GM19467 (cell line): ENCODE data around the gene VCPKMT.

ENCODE experiments used
- ATAC-seq: cut with Tn5 transposase; IDR thresholded peaks from one replicate; pipeline ENCODE4 v1.9.1; 2021; ENCODE audit warnings: mild to moderate bottlenecking, moderate library complexity; ENCODE audit not compliant: unreplicated experiment

The VCPKMT gene

DNA sequence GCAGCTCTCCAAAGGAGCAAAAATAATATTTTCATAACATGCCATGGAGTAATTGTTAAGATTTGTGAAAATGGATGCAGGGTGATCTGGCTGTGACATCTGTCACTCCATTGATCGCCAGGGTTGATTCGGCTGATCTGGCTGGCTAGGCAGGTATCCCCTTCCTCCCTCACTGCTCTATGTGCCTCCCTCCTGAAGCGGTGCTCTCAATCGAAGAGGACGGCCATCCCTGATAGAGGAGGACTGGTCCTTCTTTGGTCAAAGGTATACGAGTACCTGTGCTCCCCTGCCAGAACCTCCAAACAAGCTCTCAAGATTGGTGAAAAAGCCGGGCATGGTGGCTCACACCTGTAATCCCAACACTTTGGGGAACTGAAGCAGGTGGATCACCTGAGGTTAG is 47.9 kb downstream of the VCPKMT start:
- ATAC-seq = no peak

GRCh38 chr14:50067723-50068495 is 48.5 kb downstream of the VCPKMT start:
- no peak for ATAC-seq

- ATAC-seq = no peak
Measured at GRCh38 chr14:50065583-50065982, 50.8 kb downstream of the VCPKMT start.

DNA sequence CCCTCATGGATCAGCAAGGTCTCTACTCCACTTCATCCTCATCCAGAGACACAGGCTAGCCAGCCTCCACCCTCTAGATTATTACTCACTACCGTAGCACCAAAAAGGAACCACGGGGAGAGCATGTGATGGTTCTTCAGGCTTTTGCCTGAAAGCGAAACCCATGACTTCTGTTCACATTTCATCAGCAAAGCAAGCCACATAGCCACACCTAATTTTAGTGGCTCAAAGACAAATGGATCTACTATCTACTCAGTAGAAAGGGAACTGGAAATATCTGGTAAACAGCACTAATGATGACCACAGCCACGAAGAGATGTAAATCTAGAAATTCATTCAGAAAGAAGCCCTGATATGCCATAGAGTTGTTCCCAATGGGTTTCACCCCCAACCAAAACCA is 51.4 kb downstream of the VCPKMT start:
- peak; percentile 55 for ATAC-seq

DNA sequence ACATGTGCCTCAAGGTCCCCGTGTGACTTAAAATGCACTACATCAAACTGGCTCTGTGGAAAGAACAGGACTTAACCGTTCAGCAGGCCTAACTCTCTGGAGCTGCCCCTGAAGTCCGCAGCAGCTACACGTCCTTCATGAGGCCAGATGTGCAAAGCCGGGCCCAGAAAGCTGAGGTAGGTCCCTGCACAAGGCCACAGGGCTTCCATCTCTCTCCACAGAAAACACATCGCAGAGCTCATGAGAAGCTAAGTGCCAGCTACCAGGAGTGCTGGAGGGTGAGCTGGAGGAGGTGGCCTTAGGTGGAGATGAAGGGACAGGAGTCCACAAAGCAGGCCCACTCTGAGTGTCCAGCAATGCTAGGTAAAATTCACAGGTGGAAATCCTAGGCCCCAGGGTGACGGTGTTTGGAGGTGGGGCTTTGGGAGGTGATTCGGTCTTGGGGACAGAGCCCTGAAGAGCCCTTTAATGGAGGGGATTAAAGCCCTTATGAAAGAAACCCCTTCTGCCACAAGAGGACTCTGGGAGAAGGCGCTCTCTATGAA is 52.4 kb downstream of the VCPKMT start:
- no peak for ATAC-seq

DNA sequence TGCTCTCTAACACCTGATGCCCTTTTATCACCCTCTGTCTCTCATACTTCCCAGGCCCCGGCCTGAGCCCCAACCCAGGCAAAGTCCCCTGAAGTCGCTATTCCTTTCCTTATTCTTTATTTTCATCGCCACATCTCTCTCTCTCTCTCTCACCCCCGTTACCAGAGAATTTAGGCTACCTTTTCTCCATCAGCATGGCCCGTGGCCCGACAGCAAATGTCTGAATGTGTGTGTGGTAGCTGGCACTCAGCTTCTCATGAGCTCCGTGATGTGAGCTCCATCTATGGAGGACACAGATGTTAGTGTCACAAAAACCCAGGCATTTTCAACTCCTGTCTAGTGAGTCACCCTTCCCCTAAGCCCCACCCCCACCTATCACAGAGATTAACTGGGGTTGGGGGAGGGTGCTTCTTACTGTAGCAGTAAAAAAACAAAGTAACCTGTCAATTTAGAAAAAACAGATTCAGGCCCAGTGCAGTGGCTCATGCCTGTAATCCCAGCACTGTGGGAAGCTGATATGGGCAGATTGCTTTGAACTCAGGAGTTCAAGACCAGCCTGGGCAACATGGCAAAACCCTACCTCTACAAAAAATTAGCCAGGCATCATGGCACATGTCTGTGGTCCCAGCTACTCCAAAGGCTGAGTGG is 53.8 kb downstream of the VCPKMT start:
- ATAC-seq = no peak

GRCh38 chr14:50061664-50062437 is 54.5 kb downstream of the VCPKMT start:
- peak; percentile 67 for ATAC-seq

DNA sequence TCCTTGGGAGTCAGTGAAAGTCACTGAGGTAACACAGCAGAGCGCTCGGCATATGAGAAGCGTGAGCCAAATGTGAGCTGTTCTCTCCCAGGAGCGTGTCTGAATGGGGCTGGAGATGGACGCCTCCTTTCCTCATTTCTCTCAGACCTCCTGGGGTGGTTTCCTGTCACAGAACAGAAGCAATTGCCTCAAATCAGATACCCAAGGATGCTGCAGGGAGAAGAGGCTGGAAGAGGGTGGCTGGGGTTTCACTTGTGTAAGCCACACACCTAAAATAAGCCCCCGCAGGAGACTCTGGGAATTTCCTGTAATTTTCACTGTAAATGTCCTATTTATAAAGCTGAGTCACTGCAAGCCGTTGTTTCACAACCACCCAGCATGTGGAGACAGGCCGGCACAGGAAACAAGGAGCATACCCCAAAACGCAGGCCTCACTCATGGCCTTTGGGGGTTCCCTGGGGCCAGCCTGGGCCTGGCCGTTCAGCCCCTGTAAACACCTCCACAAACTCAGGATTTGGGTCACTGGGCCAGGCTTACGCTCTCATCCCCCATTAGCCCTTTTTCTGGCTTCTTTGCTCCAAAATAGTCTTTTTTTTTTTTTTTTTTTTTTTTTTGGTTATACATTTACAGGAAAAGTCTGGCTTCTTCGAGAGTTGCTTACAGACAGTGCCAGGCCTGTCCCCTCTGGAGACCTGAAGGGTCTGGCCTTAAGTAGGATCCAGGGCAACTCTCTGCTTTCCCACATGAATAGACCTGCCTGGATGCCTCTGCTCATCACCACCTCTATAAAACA is 55.3 kb downstream of the VCPKMT start:
- no peak for ATAC-seq

- ATAC-seq = no peak
Measured at GRCh38 chr14:50059763-50060616, 56.4 kb downstream of the VCPKMT start.
